DMS79 treated with DMSO at 0.1 percent for 48 hours (cell line): ENCODE results near the gene FILIP1.
"Not testable (repeated sequence)": the region's sequence is repeated elsewhere in the genome, so short reads cannot be mapped to it uniquely, and the experiment has no call there.

Experiments
- DNase-seq: peaks from one replicate; lab custom pipeline; 2025; lab: John Stamatoyannopoulos, UW

FILIP1 gene

GRCh38 chr6:75449630-75450206 is 43.9 kb downstream of the FILIP1 start:
- DNase-seq: no peak

- DNase-seq: no peak
These were observed 47.2 kb downstream of the FILIP1 start for GRCh38 chr6:75446241-75446880.

- no peak for DNase-seq
These were observed 47.9 kb downstream of the FILIP1 start for GRCh38 chr6:75445738-75446137.

GRCh38 chr6:75444899-75445298 is 48.7 kb downstream of the FILIP1 start:
- no peak for DNase-seq

GRCh38 chr6:75441883-75442282 is 51.7 kb downstream of the FILIP1 start:
- not testable (repeated sequence) for DNase-seq

- not testable (repeated sequence) for DNase-seq
These were observed 52.1 kb downstream of the FILIP1 start for GRCh38 chr6:75441479-75441878.

GRCh38 chr6:75438442-75439116 is 55.0 kb downstream of the FILIP1 start:
- DNase-seq: no peak

- no peak for DNase-seq
These were observed 55.6 kb downstream of the FILIP1 start for GRCh38 chr6:75438013-75438431.

- no peak for DNase-seq
These were observed 56.1 kb downstream of the FILIP1 start for GRCh38 chr6:75437421-75437891.

GRCh38 chr6:75436869-75437268 is 56.7 kb downstream of the FILIP1 start:
- DNase-seq: no peak

GRCh38 chr6:75432809-75433208 is 60.8 kb downstream of the FILIP1 start:
- not testable (repeated sequence) for DNase-seq

GRCh38 chr6:75431379-75431778 is 62.2 kb downstream of the FILIP1 start:
- DNase-seq: no peak

GRCh38 chr6:75430631-75431325 is 62.8 kb downstream of the FILIP1 start:
- no peak for DNase-seq

- no peak for DNase-seq
These were observed 64.4 kb downstream of the FILIP1 start for GRCh38 chr6:75429061-75429703.

- no peak for DNase-seq
These were observed 65.4 kb downstream of the FILIP1 start for GRCh38 chr6:75428204-75428603.

GRCh38 chr6:75427329-75427728 is 66.3 kb downstream of the FILIP1 start:
- no peak for DNase-seq

GRCh38 chr6:75424618-75425548 is 68.7 kb downstream of the FILIP1 start:
- DNase-seq: no peak

- DNase-seq: no peak
These were observed 70.2 kb downstream of the FILIP1 start for GRCh38 chr6:75423386-75423785.

- DNase-seq: no peak
These were observed 71.5 kb downstream of the FILIP1 start for GRCh38 chr6:75422024-75422639.

GRCh38 chr6:75421316-75422023 is 72.1 kb downstream of the FILIP1 start:
- no peak for DNase-seq
